H1 (cell line): Measurements from ENCODE around the gene MIA3. TPM values are rescaled to one million over a fixed set of nuclear protein-coding genes. Genes with fewer than 3 reads are reported as not detected.
A peak's percentile ranks its signal among the peaks of the same experiment; 100 is the strongest.

Experiments used
- CEBPB ChIP-seq: IDR thresholded peaks from 2 replicates; pipeline ENCODE4 v1.6.1; 2012; ENCODE audit warnings: low read depth, low read length
- E2F6 ChIP-seq: IDR thresholded peaks from 2 replicates; pipeline ENCODE4 v1.6.1; 2012; ENCODE audit warnings: inconsistent platforms
- JUN ChIP-seq: IDR thresholded peaks from 2 replicates; pipeline ENCODE4 v1.6.1; 2011; ENCODE audit warnings: low read depth, mild to moderate bottlenecking, improper control_type of control experiment, low read length
- KDM4A ChIP-seq: IDR thresholded peaks from one replicate; pipeline ENCODE4 v1.7.1; 2012; ENCODE audit warnings: low read depth, mild to moderate bottlenecking, moderate library complexity, low read length, inconsistent platforms; ENCODE audit not compliant: severe bottlenecking
- MAX ChIP-seq: IDR thresholded peaks from 2 replicates; pipeline ENCODE4 v1.6.1; 2012; ENCODE audit warnings: inconsistent platforms
- PHF8 ChIP-seq: fragments of 200-600 bp; sonication (generic); conservative IDR thresholded peaks from 2 replicates; pipeline ENCODE4 v1.7.1; 2012; ENCODE audit warnings: low read depth, mild to moderate bottlenecking, inconsistent platforms, low read length, moderate library complexity
- POLR2A ChIP-seq, 2 experiments: IDR thresholded peaks; 1 replicate in 1 of 2; 2 replicates in 1 of 2; pipeline ENCODE4 v1.6.1; 2011; ENCODE audit warnings: low read depth in 2 of 2, low read length in 2 of 2, mild to moderate bottlenecking in 2 of 2; ENCODE audit errors: control extremely low read depth in 1 of 2
- SAP30 ChIP-seq: fragments of 300-600 bp; sonication (generic); IDR thresholded peaks from 2 replicates; pipeline ENCODE4 v1.7.1; 2012; ENCODE audit warnings: low read length, moderate library complexity, mild to moderate bottlenecking, inconsistent platforms; ENCODE audit not compliant: insufficient read depth, insufficient replicate concordance
- SIN3A ChIP-seq, 2 experiments: IDR thresholded peaks in 1 of 2; conservative IDR thresholded peaks in 1 of 2; 2 replicates each; pipeline ENCODE4 v1.6.1; 2011 to 2012; ENCODE audit warnings: low read length in 2 of 2, improper control_type of control experiment in 1 of 2, low read depth in 1 of 2, mild to moderate bottlenecking in 1 of 2
- SP1 ChIP-seq: IDR thresholded peaks from 2 replicates; pipeline ENCODE4 v1.6.1; 2011; ENCODE audit warnings: low read depth, low read length
- SP2 ChIP-seq: IDR thresholded peaks from 2 replicates; pipeline ENCODE4 v1.6.1; 2012; ENCODE audit warnings: mild to moderate bottlenecking, low read length, inconsistent platforms
- TBP ChIP-seq: IDR thresholded peaks from 2 replicates; pipeline ENCODE4 v1.6.1; 2011; ENCODE audit warnings: low read depth, low read length, improper control_type of control experiment
- polyA plus RNA-seq, 7 experiments: library from polyadenylated mRNA; depleted of rRNA in 3 of 7; stranded (reverse) in 5 of 7; unstranded in 2 of 7; fragments of >200 nt in 5 of 7; fragments of 200-250 nt in 2 of 7; gene quantifications; 1 replicate in 5 of 7; 2 replicates in 1 of 7; 4 replicates in 1 of 7; pipeline versions ENCODE4 v1.2.1 to v1.2.3, GENCODE V29; 2011 to 2013; ENCODE audit warnings: missing spikeins in 2 of 7, mixed read lengths in 2 of 7
- total RNA-seq: library from RNA; stranded (reverse); fragmentation: NEBNext Ultra II Directional; extraction: Animal tissue kit (Norgen Biotek cat#: 25700); gene quantifications from 2 replicates; pipeline ENCODE4 v1.2.1, GENCODE V29; 2021

MIA3 gene
- total and polyA plus RNA-seq, 2 of the 8 experiments (the other 6 are each of a cell fraction or from before 2014, with no cell fraction given), result 69.0 to 105 TPM

- peak in 1 of 2 experiments; percentile 61; a peak in 1 of 4 replicates for TF ChIP-seq SIN3A (conservative IDR thresholded peaks at IDR 0.05 in 1 of 2, IDR thresholded peaks at IDR 0.05 in 1 of 2; ENCODE audit: low read depth in 1 of 2, low read length in 2 of 2)
- TF ChIP-seq PHF8, result peak; percentile 61
- TF ChIP-seq TBP, result no peak
- TF ChIP-seq E2F6, result no peak
- peak; percentile 64; the same call in 1 of the 2 replicates for TF ChIP-seq MAX
- no peak for TF ChIP-seq SAP30
- no peak for TF ChIP-seq CEBPB
- no peak for TF ChIP-seq KDM4A
- peak; percentile 29 for TF ChIP-seq SP2
- TF ChIP-seq POLR2A (IDR thresholded peaks at IDR 0.05; ENCODE audit: control extremely low read depth in 1 of 2, low read depth in 2 of 2, low read length in 2 of 2), result peak in 1 of 2 experiments; percentile 75; a peak in 2 of 3 replicates
- TF ChIP-seq JUN, result no peak
- TF ChIP-seq SP1, result peak; percentile 83
Measured at GRCh38 chr1:222617367-222617951, 438 bp upstream of the MIA3 start (continued).
